Spinal cord (tissue), 10 donors: ENCODE data around the gene TRAPPC5. TPM values are rescaled to one million over a fixed set of nuclear protein-coding genes. Genes with fewer than 3 reads are reported as not detected.
"Not testable (repeated sequence)": the region's sequence is repeated elsewhere in the genome, so short reads cannot be mapped to it uniquely, and the experiment has no call there.

Experiments
- DNase-seq, 6 donors: peaks; one replicate each; pipeline versions ENCODE4 v3.0.0 to v3.0.0-alpha.2; 2013 to 2015; ENCODE audit warnings: low spot score in 6 of 6, low read depth in 4 of 6
- H3K27ac ChIP-seq: one replicate; pipeline ENCODE4 v1.5.1; 2013; ENCODE audit warnings: low read depth, low read length, control low read depth
- H3K27me3 ChIP-seq: one replicate; pipeline ENCODE4 v1.6.1; 2013; ENCODE audit warnings: low read length; ENCODE audit not compliant: control insufficient read depth, insufficient read depth
- H3K36me3 ChIP-seq: one replicate; pipeline ENCODE4 v1.6.1; 2013; ENCODE audit warnings: low read length; ENCODE audit not compliant: control insufficient read depth, insufficient read depth
- H3K4me1 ChIP-seq: one replicate; pipeline ENCODE4 v1.6.1; 2013; ENCODE audit warnings: low read length; ENCODE audit not compliant: control insufficient read depth, insufficient read depth
- H3K4me3 ChIP-seq: one replicate; pipeline ENCODE4 v1.5.1; 2013; ENCODE audit warnings: low read depth, low read length, control low read depth
- H3K9me3 ChIP-seq: one replicate; pipeline ENCODE4 v1.6.1; 2013; ENCODE audit warnings: low read length; ENCODE audit not compliant: control insufficient read depth, insufficient read depth
- WGBS: methylation state at CpG from one replicate; pipeline ENCODE4 v1.1.5; 2013; ENCODE audit warnings: missing lambda C conversion rate; ENCODE audit not compliant: insufficient coverage; 5-methylcytosine and 5-hydroxymethylcytosine counted together
- polyA plus RNA-seq, 2 donors: library from polyadenylated mRNA; unstranded; fragments of 120-200 nt; gene quantifications; one replicate each; pipeline ENCODE4 v1.2.1, GENCODE V29; 2013; ENCODE audit not compliant: insufficient read length in 2 of 2
- total RNA-seq, 2 donors: library from RNA; depleted of rRNA in 1 of 2; stranded (reverse); fragments of 120-200 nt in 1 of 2; fragments of >200 nt in 1 of 2; gene quantifications; one replicate each; pipeline versions ENCODE4 v1.2.3 to v1.2.4, GENCODE V29; 2013 to 2014
- donor health status: healthy.

The TRAPPC5 gene
- total and polyA plus RNA-seq, 4 donors: 24.5 to 165 (median 97.1) TPM

DNA sequence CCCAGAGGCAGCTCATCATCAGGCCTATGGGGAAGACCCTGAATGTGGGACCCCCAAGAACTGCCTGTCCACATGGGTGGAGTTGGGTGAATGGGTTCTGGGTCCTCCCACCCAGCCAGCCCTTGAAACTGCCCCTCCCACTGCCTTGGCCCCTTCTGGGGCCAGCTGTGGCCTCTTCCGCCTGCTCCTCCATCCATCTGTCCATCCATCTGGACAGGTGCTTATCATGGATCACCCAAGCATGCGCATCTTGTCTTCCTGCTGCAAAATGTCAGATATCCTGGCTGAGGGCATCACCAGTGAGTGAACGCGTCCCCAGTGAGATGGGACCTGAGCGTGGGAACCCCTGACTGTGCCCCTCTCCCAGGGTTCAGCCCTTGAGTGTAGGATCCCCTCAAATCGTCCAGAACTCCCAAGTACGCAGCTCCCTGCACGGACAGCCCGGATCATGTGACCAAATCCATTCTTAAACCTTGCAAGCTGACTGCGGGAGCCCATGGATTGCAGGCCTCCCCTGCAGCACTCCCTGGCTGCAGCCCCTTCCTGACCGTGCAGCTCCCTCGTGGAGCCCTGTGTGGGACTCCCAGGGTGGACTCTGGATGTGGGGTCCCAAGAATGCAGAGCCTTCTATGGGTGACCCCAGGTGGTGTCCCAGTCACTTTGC is 41.7 kb upstream of the TRAPPC5 start:
- no peaks in the 10 kb centered on the region for H3K4me1 ChIP-seq
- 69% methylated on average over 12 of the region's 12 CpGs for WGBS
- no peaks in the 10 kb centered on the region for H3K9me3 ChIP-seq
- no peak for DNase-seq
- peaks cover 3% of the 10 kb centered on the region for H3K36me3 ChIP-seq
- peaks cover 22% of the 10 kb centered on the region for H3K27me3 ChIP-seq
- no peak overlapping the region for H3K27ac ChIP-seq
- no peak overlapping the region for H3K4me3 ChIP-seq

DNA sequence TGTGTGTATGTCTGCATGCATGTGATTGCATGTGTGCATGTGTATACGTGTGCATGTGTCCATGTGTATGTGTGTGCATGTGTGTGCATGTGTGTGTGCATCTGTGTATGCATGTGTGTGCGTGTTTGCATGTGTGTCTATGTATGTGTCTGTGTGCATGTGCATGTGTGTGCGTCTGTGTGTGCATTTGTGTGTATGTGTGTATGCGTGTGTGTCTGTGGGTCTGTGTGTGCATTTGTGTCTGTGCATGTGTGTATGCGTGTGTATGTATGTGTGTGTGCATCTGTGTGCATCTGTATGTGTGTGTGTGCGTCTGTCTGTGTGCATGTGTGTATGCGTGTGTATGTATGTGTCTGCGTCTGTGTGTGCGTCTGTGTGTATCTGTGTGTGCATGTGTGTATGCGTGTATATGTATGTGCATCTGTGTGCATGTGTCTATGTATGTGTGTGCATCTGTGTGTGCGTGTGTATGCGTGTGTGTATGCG is 40.7 kb upstream of the TRAPPC5 start:
- H3K27me3 ChIP-seq: peaks cover 22% of the 10 kb centered on the region
- H3K4me1 ChIP-seq: no peaks in the 10 kb centered on the region
- no peaks in the 10 kb centered on the region for H3K9me3 ChIP-seq
- H3K4me3 ChIP-seq: no peak overlapping the region
- DNase-seq: no peak
- 97% methylated on average over 13 of the region's 13 CpGs for WGBS
- H3K27ac ChIP-seq: no peak overlapping the region
- H3K36me3 ChIP-seq: peaks cover 3% of the 10 kb centered on the region

- peaks cover 3% of the 10 kb centered on the region for H3K36me3 ChIP-seq
- H3K4me3 ChIP-seq: no peak overlapping the region
- peaks cover 19% of the 10 kb centered on the region for H3K27me3 ChIP-seq
- WGBS: 96% methylated on average over 3 of the region's 11 CpGs
- H3K9me3 ChIP-seq: no peaks in the 10 kb centered on the region
- no peak for DNase-seq
- no peaks in the 10 kb centered on the region for H3K4me1 ChIP-seq
- no peak overlapping the region for H3K27ac ChIP-seq
These were observed 39.8 kb upstream of the TRAPPC5 start for GRCh38 chr19:7640803-7641202.

DNA sequence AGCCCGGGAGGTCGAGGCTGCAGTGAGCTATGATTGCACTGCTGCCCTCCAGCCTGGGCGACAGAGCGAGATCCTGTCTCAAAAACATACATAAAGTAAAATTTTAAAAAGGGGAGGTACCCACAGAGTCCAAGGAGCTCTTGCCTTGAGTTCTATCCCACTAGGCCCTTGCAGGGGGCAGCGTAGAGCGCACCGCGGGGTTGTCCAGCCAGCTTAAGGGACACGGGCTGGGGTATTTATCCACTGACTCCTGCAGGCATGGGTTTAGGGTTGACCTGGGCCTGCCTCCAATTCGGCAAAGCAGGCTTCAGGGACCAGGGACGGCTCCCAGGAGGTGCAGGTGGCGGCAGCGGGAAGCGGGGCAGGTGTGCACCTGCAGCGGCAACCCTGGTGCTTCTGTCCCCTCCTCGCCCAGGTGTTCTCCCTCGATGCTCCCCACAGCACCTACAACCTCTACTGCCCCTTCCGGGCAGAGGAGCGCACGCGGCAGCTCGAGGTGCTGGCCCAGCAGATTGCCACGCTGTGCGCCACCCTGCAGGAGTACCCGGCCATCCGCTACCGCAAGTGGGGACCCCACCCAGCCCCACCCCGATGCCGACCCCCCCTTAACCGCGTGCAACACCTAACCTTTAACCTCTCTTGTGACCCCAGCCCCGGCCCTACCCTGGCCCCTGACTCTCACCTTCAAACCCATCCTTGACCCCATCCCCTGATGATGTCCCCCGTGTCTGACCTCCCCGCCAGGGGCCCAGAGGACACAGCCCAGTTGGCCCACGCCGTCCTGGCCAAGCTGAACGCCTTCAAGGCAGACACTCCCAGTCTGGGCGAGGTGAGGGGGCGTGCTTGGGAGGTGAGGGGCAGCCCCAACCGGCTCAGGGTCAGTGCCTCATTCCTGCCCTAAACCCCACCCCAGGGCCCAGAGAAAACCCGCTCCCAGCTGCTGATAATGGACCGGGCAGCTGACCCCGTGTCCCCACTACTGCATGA is 39.0 kb upstream of the TRAPPC5 start:
- Histone ChIP-seq H3K27ac (no peak overlapping the region), H3K4me1 (no peaks in the 10 kb centered on the region), H3K27me3 (peaks cover 12% of the 10 kb centered on the region), H3K4me3 (no peak overlapping the region), H3K36me3 (peaks cover 3% of the 10 kb centered on the region), H3K9me3 (no peaks in the 10 kb centered on the region)
- DNase-seq: no peak
- 86% methylated on average over 35 of the region's 43 CpGs for WGBS

DNA sequence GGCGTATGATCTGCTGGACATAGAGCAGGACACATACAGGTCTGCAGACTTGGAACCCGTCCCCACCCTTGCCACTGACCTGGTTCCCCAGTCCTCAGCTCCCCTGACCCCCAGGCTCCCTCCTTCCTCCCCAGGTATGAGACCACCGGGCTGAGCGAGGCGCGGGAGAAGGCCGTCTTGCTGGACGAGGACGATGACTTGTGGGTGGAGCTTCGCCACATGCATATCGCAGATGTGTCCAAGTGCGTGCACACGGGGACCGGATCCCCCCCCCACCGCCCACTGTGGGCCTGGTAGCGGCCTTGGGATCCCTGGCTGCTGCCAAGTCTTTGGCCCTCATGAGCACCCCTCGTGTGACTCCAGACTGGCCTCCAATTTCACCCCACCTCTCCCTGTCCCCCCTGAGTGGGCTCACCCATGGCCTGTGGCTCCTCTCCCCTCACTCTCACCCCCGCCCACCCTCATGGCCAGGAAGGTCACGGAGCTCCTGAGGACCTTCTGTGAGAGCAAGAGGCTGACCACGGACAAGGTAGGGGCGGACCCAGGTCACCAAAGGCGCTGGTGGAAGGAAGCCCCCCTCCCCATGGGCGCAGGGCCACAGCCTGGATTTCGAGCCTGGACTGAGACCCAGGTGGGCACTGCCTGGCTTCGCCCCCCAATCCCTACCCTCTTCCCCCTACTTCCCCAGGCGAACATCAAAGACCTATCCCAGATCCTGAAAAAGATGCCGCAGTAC is 38.2 kb upstream of the TRAPPC5 start:
- no peak overlapping the region for H3K27ac ChIP-seq
- no peak overlapping the region for H3K4me3 ChIP-seq
- DNase-seq: no peak
- peaks cover 4% of the 10 kb centered on the region for H3K27me3 ChIP-seq
- no peaks in the 10 kb centered on the region for H3K9me3 ChIP-seq
- no peaks in the 10 kb centered on the region for H3K4me1 ChIP-seq
- 90% methylated on average over 23 of the region's 27 CpGs for WGBS
- peaks cover 8% of the 10 kb centered on the region for H3K36me3 ChIP-seq

DNA sequence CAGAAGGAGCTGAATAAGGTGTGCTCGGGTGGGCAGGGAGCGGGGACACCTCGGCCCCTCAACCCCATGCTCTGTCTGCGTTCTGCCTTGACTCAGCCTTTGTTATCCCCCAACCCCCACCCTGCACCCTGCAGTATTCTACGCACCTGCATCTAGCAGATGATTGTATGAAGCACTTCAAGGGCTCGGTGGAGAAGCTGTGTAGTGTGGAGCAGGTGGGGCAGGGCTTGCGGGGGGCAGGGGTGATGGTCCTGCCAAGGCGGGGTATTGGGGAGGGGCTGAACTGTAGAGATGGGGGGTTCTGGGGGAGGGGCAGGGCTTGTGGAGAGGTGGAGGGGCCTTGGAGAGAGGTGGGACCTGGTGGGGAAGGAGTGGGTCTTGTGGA is 37.6 kb upstream of the TRAPPC5 start:
- Histone ChIP-seq H3K4me3 (no peak overlapping the region), H3K4me1 (no peaks in the 10 kb centered on the region), H3K27me3 (no peaks in the 10 kb centered on the region), H3K9me3 (no peaks in the 10 kb centered on the region), H3K36me3 (peaks cover 8% of the 10 kb centered on the region), H3K27ac (no peak overlapping the region)
- WGBS: 97% methylated on average over 4 of the region's 8 CpGs
- no peak for DNase-seq

DNA sequence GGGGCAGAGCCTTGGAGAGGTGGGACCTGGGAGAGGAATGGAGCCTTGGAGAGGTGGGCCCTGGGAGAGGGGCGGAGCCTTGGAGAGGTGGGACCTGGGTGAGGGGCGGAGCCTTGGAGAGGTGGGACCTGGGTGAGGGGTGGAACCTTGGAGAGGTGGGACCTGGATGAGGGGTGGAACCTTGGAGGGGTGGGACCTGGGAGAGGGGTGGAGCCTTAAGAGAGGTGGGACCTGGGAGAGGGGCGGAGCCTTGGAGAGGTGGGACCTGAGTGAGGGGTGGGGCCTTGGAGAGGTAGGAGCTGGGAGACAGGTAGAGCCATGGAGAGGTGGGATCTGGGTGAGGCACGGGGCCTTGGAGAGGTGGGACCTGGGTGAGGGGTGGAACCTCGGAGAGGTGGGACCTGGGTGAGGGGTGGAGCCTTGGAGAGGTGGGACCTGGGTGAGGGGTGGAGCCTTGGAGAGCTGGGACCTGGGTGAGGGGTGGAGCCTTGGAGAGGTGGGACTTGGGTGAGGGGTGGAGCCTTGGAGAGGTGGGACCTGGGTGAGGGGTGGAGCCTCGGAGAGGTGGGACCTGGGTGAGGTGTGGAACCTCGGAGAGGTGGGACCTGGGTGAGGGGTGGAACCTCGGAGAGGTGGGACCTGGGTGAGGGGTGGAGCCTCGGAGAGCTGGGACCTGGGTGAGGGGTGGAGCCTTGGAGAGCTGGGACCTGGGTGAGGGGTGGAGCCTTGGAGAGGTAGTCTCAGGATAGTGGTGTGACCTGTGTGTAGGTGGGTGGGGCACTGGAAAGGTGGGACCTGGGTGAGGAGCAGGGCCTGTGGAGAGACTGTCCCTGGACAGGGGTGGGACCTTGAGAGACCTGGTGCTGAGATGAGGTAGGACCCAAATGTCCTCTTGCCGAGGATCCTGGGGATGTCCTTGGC is 36.7 kb upstream of the TRAPPC5 start:
- 60% methylated on average over 8 of the region's 10 CpGs for WGBS
- H3K4me1 ChIP-seq, H3K9me3 ChIP-seq, H3K27ac ChIP-seq, H3K4me3 ChIP-seq, H3K36me3 ChIP-seq, DNase-seq, H3K27me3 ChIP-seq: not testable (repeated sequence)

GRCh38 chr19:7644550-7644877 is 36.1 kb upstream of the TRAPPC5 start:
- Histone ChIP-seq H3K4me3 (no peak overlapping the region), H3K27ac (no peak overlapping the region), H3K27me3 (no peaks in the 10 kb centered on the region), H3K4me1 (no peaks in the 10 kb centered on the region), H3K9me3 (no peaks in the 10 kb centered on the region), H3K36me3 (peaks cover 8% of the 10 kb centered on the region)
- WGBS: 94% methylated on average over 19 of the region's 20 CpGs
- no peak for DNase-seq

DNA sequence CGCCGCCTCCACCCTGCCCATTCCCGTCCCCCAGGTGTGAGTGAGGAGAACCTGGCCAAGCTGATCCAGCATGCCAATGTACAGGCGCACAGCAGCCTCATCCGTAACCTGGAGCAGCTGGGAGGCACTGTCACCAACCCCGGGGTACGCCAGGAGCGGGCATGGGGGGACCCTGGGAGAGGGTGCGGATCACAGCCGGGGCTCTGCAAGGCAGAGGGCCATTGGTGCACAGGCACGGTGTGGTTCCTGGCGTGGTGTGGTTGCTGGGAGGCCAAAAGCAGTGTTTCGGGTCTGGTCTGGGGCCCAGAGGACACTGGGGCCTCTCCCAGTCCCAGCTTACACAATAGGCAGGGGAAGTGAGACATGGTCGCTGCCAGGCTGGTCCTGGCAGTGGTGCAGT is 35.5 kb upstream of the TRAPPC5 start:
- peaks cover 8% of the 10 kb centered on the region for H3K36me3 ChIP-seq
- no peak for DNase-seq
- H3K27ac ChIP-seq: no peak overlapping the region
- H3K4me1 ChIP-seq: no peaks in the 10 kb centered on the region
- H3K9me3 ChIP-seq: no peaks in the 10 kb centered on the region
- H3K4me3 ChIP-seq: no peak overlapping the region
- 84% methylated on average over 11 of the region's 14 CpGs for WGBS
- no peaks in the 10 kb centered on the region for H3K27me3 ChIP-seq
